ENCODE data around the gene FRMD4A.

FRMD4A gene

DNA sequence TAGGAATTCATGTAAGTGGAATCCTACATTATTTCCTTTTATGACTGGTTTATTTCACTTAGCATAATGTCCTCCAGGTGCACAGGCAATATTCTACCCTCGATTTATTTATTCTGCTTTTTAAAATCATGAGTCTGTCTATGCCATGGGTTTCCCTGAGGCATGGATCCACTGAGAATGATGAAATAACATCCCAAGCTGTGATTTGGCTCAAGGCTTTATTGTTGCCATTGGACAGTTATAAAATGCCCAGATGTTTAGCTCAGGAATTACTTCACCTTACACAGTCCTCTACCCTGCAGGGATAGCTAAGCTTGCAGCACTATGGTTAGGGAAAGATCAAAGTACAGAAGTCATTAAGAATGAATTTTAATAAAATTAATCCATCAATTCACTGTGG lies 219.5 kb downstream of the FRMD4A start:
- in situ Hi-C loops (cut with HindIII; ENCODE audit: low pct_unique_long_range_greater_than_20kb, low sequenced_read_pairs): no loop called here
- DNase-seq (ENCODE audit: low read depth in 1 of 2, low spot score in 1 of 2): no peak
- TF ChIP-seq JUND (IDR thresholded peaks at IDR 0.05; ENCODE audit: low read depth): no peak

DNA sequence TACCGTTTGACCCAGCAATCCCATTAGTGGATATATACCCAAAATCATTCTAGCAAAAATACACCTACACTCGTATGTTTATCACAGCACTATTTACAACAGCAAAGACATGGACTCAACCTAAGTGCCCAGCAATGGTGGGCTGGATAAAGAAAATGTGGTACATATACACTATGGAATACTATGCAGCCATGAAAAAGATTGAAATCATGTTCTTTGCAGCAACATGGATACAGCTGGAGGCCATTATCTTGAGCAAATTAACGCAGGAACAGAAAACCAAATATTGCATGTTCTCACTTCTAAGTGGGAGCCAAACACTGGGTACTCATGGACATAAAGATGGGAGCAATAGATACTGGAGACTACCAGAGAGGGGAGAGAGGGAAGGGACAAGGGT lies 223.9 kb downstream of the FRMD4A start:
- in situ Hi-C loops (cut with HindIII; ENCODE audit: low pct_unique_long_range_greater_than_20kb, low sequenced_read_pairs): no loop called here
- DNase-seq (ENCODE audit: low read depth in 1 of 2, low spot score in 1 of 2): no peak
- TF ChIP-seq JUND (IDR thresholded peaks at IDR 0.05; ENCODE audit: low read depth): no peak

DNA sequence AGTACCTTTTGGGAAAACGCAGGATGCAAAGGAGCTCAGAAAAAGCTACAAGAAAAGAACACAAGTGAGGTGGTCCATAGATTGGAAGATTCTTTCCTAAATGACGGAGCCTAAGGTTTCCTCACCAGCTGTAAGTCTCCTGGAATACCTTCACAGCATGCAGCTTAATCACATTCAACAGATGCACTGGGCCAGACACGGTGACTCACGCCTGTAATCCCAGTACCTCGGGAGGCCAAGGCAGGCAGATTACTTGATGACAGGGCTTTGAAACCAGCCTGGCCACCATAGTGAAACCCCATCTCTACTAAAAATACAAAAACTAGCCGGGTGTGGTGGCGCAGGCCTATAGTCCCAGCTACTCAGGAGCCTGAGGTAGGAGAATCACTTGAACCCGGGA lies 228.7 kb downstream of the FRMD4A start:
- no peak for DNase-seq (ENCODE audit: low read depth in 1 of 2, low spot score in 1 of 2)
- no peak for TF ChIP-seq JUND (IDR thresholded peaks at IDR 0.05; ENCODE audit: low read depth)
- in situ Hi-C loops (cut with HindIII; ENCODE audit: low pct_unique_long_range_greater_than_20kb, low sequenced_read_pairs): no loop called here

DNA sequence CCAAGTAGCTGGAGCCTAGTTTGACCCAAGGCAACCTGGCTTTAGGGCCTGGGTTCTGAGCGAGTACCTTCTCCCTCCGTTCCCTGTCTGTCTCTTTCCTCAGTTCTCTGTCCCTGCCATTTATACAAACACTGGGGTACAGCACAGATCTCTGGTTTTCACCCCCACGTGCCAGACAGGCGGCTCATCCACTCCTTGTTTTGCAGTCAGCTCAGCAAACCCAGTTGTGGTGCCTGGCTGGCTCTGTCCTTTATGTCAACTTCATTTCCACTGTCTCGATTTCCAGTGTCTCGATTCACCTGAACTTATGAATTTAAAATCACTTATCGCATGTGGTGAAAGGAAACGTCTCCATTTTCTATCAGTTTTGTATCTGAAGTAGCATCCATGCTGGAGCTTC lies 230.8 kb downstream of the FRMD4A start:
- no peak for DNase-seq (ENCODE audit: low read depth in 1 of 2, low spot score in 1 of 2)
- in situ Hi-C loops (cut with HindIII; ENCODE audit: low pct_unique_long_range_greater_than_20kb, low sequenced_read_pairs): no loop called here

DNA sequence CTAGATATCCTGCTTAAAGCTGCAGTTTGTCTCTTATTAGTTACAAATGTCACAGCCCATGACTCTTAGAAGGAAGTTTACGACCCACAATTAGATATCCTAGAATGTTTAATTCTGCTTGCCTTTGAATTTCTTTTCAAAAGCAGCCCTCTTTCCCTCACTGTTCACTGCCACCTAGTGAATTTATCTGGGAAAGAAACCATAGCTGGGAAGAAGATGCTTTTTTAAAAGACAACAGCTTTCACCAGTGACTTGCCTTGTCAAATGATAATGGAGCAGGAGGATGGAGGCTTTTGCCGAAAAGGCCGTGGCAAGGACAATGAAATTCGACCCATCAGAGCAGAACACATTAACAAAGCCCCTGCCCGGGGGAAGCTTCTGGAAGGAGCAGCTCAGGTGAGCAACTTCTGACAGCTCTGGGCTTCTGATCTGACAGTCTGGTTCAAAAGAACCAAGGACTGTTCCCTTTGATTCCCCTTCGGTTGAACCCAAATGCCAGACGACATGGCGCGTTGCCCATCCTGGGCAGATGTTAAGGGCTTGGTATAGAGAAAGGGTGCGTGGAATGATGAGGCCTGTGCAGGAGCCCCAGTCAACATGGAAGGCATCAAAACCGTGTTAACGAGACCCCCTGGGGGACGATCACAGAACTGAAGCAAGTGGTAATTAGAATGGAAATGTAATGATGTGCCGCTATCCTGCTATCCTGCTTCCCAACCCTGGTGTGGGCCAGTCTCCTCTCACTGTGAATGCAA lies 236.8 kb downstream of the FRMD4A start:
- TF ChIP-seq JUND (IDR thresholded peaks at IDR 0.05; ENCODE audit: low read depth): no peak

More for the DNA sequence above, 230.8 kb downstream of the FRMD4A start:
- no peak for TF ChIP-seq JUND (IDR thresholded peaks at IDR 0.05; ENCODE audit: low read depth)

GRCh38 chr10:14092799-14093198 lies 237.9 kb downstream of the FRMD4A start:
- DNase-seq (ENCODE audit: low read depth in 1 of 2, low spot score in 1 of 2): no peak
- in situ Hi-C loops (cut with HindIII; ENCODE audit: low pct_unique_long_range_greater_than_20kb, low sequenced_read_pairs): no loop called here
- no peak for TF ChIP-seq JUND (IDR thresholded peaks at IDR 0.05; ENCODE audit: low read depth)

More for the DNA sequence above, 236.8 kb downstream of the FRMD4A start:
- in situ Hi-C loops (cut with HindIII; ENCODE audit: low pct_unique_long_range_greater_than_20kb, low sequenced_read_pairs): no loop called here
- peak; percentile 18 to 46 for DNase-seq (ENCODE audit: low read depth in 1 of 2, low spot score in 1 of 2)

GRCh38 chr10:14089556-14090292 lies 241.0 kb downstream of the FRMD4A start:
- DNase-seq (ENCODE audit: low read depth in 1 of 2, low spot score in 1 of 2): no peak
- no peak for TF ChIP-seq JUND (IDR thresholded peaks at IDR 0.05; ENCODE audit: low read depth)
- in situ Hi-C loops (cut with HindIII; ENCODE audit: low pct_unique_long_range_greater_than_20kb, low sequenced_read_pairs): no loop called here

DNA sequence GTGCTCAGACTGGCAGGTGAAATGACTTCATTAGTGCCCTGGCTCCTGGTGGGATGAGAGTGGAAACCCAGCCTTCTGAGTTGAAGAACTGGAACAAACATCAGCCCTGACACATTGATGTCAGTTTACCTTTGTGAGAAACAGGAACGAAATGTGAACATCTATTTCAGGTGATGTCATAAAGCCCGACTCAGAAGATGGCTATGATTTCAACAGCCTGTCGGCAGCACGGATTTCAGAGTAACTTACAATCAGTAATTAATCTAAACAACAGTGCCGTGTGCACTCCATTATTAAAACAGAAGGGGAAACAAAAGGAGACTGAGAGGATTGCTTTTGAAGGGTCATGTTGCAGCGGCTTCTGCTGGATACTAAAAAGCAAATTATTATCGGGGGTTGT lies 243.2 kb downstream of the FRMD4A start:
- no peak for TF ChIP-seq JUND (IDR thresholded peaks at IDR 0.05; ENCODE audit: low read depth)
- in situ Hi-C loops (cut with HindIII; ENCODE audit: low pct_unique_long_range_greater_than_20kb, low sequenced_read_pairs): no loop called here
- DNase-seq (ENCODE audit: low read depth in 1 of 2, low spot score in 1 of 2): no peak

DNA sequence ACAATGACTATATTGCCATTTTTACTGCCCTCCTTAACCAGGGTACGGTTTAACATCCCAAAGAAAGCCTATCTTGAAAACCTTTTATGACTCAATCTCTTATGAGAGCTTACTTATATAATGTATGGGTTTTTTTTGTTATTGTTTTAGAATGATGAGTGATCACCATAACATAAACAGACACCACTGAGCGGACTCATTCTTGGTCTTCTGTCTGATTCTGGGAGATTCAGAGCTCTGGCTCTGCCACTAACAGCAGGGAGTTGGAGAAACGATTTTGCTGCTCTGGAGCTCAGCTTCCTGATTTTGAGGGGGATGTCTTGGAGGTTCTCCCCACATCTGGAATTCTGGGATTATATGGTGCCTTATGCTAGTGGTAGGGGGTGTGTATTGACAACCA lies 244.1 kb downstream of the FRMD4A start:
- DNase-seq (ENCODE audit: low read depth in 1 of 2, low spot score in 1 of 2): no peak
- TF ChIP-seq JUND (IDR thresholded peaks at IDR 0.05; ENCODE audit: low read depth): no peak
- in situ Hi-C loops (cut with HindIII; ENCODE audit: low pct_unique_long_range_greater_than_20kb, low sequenced_read_pairs): no loop called here

DNA sequence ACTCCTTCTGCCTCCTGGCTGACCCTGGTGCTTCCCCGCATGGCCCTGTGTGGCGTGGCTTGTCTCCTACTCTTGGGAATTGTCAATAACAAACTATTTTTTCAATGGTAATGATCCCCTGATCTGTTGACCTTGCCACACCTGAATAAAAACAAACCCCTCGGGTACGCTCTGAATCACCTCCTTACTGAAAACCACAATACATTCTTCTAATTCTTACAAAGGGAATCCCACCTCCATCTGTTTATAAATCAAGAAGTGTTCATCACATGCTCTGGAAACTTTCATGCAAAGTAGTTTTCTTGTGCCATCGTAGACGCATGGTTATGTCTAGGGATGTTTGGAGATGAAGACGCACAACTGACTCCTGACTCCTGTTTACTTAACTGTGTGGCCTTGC lies 245.8 kb downstream of the FRMD4A start:
- no peak for TF ChIP-seq JUND (IDR thresholded peaks at IDR 0.05; ENCODE audit: low read depth)
- in situ Hi-C loops (cut with HindIII; ENCODE audit: low pct_unique_long_range_greater_than_20kb, low sequenced_read_pairs): no loop called here
- no peak for DNase-seq (ENCODE audit: low read depth in 1 of 2, low spot score in 1 of 2)

DNA sequence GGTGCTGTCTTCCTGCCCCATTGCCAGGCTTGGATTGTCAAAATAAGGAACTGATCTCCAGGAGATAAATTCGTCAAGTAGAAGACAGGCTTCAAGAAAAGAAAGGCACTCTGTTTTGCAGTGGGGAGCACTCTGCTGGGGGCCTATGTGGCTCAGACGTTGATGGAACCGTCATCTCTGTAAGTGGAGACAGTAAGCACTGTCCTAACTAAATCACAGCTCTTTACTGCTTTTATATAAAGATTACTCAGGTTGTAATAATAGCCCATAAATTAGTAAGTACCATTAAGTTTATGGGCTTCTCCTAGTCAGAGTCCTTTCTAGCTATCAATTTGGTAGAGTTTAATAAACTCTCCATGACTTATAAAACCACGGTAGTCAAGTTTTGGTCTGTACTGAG lies 249.9 kb downstream of the FRMD4A start:
- in situ Hi-C loops (cut with HindIII; ENCODE audit: low pct_unique_long_range_greater_than_20kb, low sequenced_read_pairs): no loop called here
- DNase-seq (ENCODE audit: low read depth in 1 of 2, low spot score in 1 of 2): no peak
- no peak for TF ChIP-seq JUND (IDR thresholded peaks at IDR 0.05; ENCODE audit: low read depth)

GRCh38 chr10:14077430-14077829 lies 253.3 kb downstream of the FRMD4A start:
- in situ Hi-C loops (cut with HindIII; ENCODE audit: low pct_unique_long_range_greater_than_20kb, low sequenced_read_pairs): no loop called here
- no peak for DNase-seq (ENCODE audit: low read depth in 1 of 2, low spot score in 1 of 2)
- TF ChIP-seq JUND (IDR thresholded peaks at IDR 0.05; ENCODE audit: low read depth): no peak

- DNase-seq (ENCODE audit: low read depth in 1 of 2, low spot score in 1 of 2): peak; percentile 43 to 89
- in situ Hi-C loops (cut with HindIII; ENCODE audit: low pct_unique_long_range_greater_than_20kb, low sequenced_read_pairs): no loop called here
- no peak; the same call in 1 of the 2 replicates for TF ChIP-seq JUND (IDR thresholded peaks at IDR 0.05; ENCODE audit: low read depth)
Measured at GRCh38 chr10:14074062-14074884, 256.5 kb downstream of the FRMD4A start.
